ENCODE measurements around the gene MAML3.

Gene MAML3

GRCh38 chr4:139768366-139768765, 385.6 kb downstream of the MAML3 start:
- no peak for DNase-seq

- no peak for DNase-seq
Observed at GRCh38 chr4:139767585-139767984, 386.4 kb downstream of the MAML3 start.

- DNase-seq: no peak
Observed at GRCh38 chr4:139767168-139767567, 386.8 kb downstream of the MAML3 start.

DNA sequence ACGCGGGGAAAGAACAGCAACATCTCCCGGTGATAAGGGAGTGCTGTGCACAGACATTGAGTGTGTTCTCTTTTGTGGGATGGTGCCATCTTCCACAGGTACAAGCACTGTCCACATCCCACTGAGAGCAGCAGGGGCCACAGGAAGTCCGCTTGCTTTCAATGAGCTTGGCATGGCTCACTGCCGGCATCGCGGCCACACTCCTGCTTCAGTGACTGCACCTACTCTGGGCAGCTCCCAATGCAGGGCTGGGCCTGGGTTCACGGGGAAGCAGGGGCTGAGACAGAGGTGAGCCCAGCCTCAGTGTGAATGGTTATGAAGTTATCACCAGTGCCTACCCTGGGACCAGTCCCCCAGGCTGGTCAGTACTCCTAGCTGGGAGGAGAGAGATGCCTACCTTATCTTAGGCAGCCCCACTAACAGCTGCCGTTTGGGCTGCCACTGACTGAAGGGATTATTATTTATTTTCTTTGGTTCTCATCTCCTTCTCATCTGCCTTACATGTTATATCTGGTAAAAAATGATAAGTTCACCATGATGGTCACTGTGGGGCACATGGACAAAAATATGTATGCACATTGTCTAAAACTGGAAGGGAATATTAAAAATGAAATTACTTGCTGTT, 389.2 kb downstream of the MAML3 start:
- no peak for DNase-seq

DNA sequence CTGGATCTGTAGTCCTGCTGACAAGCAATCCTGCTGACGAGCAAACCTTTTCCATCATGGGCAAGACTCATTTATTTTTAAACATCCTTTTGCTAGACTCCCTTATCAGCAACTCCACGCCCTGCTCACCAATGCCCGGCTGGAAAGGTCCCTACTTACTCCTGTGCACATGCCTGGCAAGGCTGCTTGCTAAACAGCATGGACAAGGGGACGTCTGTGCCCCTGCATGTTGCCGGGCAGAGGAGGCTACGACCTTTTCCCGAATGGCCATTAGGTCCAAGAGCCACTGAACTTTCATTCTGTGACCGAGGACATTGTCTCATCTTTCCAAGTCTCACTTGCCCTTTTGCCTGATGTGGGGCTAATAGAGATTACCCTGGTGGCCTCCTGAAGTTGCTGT, 389.8 kb downstream of the MAML3 start:
- no peak for DNase-seq

- no peak for DNase-seq
Observed at GRCh38 chr4:139763672-139764071, 390.3 kb downstream of the MAML3 start.

GRCh38 chr4:139763205-139763604, 390.8 kb downstream of the MAML3 start:
- DNase-seq: no peak

- no peak for DNase-seq
Observed at GRCh38 chr4:139762720-139763119, 391.3 kb downstream of the MAML3 start.

GRCh38 chr4:139761461-139761860, 392.5 kb downstream of the MAML3 start:
- DNase-seq: no peak

GRCh38 chr4:139760567-139760966, 393.4 kb downstream of the MAML3 start:
- DNase-seq: no peak

DNA sequence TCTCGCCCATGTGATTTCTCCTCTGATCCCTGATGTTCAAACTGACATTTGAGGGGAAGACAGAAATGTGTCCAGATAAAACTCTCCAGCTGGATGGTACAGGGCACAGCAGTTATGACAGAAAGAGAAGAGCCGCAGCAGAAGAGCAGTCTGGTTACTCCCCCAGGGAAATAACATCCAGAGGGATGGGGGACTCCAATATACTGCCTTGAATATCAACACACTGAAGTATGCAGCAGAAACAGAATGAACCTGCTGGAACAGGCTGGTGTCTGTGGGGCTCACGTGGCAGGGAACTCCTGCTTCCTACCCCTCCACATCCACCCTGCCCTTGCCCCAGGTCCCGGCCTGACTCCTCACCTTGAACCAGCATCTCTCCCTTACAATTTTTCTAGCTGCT, 394.9 kb downstream of the MAML3 start:
- DNase-seq: no peak

GRCh38 chr4:139756391-139757180, 397.4 kb downstream of the MAML3 start:
- DNase-seq: no peak

- DNase-seq: no peak
Observed at GRCh38 chr4:139754938-139755337, 399.0 kb downstream of the MAML3 start.

- no peak for DNase-seq
Observed at GRCh38 chr4:139753686-139754085, 400.3 kb downstream of the MAML3 start.

DNA sequence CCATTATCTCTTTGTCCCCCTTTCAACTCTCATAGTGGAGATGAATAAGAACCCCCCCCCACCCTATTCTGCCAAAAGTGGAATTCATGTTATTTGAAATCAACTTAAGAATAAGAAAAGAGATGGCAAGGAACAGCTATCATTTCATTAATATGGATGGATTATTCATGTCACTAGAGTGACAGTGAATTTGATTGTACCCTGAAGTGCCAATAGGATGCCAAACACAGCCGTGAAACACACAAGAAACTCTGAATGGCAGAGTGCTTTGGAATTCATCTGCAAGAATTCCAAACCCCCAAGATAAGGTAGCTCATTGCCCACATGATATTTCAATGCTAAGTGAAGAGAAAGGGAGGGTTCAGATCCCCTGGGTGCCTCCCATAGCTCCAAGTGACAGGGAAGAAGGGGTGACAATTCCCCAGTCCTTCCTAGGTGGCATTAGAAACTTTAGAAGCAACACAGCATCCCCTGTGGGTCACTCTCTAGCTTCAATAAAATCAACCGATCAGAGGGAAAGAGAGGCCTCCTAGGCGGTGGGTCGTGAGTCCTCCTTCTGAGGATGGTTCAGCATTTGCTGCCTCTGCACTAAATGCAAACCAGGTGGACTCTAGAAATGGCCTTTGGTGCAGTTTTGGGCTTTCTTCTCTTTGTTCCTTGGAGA, 404.0 kb downstream of the MAML3 start:
- DNase-seq: no peak

DNA sequence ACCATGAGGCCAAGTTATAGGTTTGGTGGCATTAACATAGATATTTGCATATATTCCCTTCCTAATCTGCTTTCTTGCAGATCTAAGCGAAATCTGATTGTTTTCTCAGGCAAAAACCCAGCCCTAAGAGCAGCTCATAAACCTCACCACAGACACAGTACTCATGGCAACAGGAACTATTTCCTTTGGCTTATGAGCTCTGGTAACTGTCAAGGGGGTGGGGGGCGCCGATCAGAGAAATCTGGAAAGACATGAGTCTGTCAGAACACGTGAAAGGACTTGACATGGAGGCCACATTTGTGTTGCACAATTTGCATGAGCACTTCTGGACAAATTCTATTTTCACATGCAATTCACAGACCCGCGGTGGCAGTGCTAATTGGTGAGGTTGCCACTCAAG, 404.6 kb downstream of the MAML3 start:
- DNase-seq: no peak

DNA sequence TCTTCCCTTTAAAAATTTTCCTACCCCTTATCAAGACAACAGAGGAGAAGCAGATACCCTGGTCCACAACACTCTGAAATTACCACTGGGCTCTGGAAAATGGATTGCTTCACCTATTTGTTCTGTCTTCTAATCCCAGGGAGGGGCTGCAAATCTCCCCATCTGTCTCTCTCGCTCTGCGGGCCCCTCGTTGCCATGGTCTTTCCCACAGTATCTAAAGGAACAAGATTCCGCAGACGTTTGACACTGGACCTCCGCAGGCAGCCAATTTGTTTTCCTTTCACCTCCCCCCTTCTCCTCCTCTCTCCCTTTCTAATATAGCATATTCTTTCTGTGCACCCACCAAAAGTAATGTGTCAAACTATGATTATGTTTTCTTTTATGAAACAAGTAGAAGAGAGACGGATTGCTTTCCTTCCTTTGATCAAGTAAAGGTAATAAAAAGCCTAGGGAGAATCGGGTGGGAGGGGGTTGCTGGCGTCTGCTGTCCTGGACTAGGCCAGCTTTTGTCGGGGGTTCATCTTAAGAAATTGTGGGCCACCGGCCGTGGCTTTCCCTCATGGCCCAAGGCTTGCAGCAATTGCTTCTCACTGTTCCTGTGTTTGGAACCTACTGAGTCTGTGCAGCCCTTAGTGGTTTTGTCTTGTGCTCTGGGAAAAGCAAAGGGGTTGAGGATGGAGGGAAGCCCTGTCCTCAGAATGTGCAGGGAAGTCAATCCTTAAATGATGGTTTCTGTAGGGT, 407.4 kb downstream of the MAML3 start:
- DNase-seq: no peak

- no peak for DNase-seq
Observed at GRCh38 chr4:139745111-139745639, 408.8 kb downstream of the MAML3 start.

DNA sequence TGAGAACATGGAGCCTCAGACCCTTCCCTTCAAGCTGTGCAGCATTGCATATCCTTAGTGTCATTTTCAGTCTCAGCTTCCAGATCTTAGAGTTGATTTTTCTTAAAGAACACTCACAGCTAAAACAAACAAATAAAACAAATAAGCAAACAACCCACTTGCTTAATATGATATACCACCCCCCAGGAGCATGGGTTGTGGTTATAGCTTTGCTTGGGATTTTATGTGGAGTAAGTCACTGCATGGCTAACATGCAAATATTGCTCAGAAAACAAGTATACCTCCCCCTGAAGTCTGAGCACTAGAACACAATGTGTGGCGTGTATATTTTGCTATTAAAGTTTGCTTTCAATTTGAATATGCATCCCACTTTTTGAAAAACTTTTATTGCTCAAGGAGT, 409.8 kb downstream of the MAML3 start:
- DNase-seq: no peak

DNA sequence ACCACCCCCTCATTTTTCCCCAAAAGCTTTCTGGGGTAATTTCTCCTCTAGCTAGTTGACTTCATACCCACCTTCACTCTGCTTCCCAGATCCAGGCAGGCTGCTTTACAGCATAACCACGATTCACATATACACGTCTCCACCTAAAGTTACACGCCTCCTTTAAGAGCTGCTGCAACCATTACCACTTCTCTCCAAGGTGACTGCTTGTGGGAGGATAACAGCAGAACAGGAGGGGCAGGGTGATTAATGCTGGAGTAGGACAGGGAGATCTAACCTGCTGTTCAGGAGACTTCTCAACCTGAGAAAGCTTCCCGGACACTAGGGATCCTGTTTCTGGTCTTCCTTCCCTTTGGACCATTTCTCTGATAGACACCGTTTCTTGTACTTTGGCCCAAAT, 411.0 kb downstream of the MAML3 start:
- DNase-seq: no peak

- DNase-seq: no peak
Observed at GRCh38 chr4:139740531-139741041, 413.4 kb downstream of the MAML3 start.

GRCh38 chr4:139740121-139740520, 413.9 kb downstream of the MAML3 start:
- DNase-seq: no peak
